Measurements from ENCODE around the gene CLIC5.

The CLIC5 gene

GRCh38 chr6:45838451-45838850 lies 177.2 kb downstream of the CLIC5 start:
- DNase-seq (ENCODE audit: low read depth): no peak

- DNase-seq (ENCODE audit: low read depth): no peak
Measured at GRCh38 chr6:45837541-45838200, 178.0 kb downstream of the CLIC5 start.

- DNase-seq (ENCODE audit: low read depth): no peak
Measured at GRCh38 chr6:45836984-45837383, 178.7 kb downstream of the CLIC5 start.

GRCh38 chr6:45836438-45836824 lies 179.2 kb downstream of the CLIC5 start:
- no peak for DNase-seq (ENCODE audit: low read depth)

GRCh38 chr6:45835721-45836437 lies 179.8 kb downstream of the CLIC5 start:
- DNase-seq (ENCODE audit: low read depth): no peak

- no peak for DNase-seq (ENCODE audit: low read depth)
Measured at GRCh38 chr6:45832063-45832462, 183.6 kb downstream of the CLIC5 start.
